HG03520 (cell line): ENCODE results near the gene DSG3.

Experiments
- ATAC-seq: cut with Tn5 transposase; IDR thresholded peaks from one replicate; pipeline ENCODE4 v1.9.1; 2021; ENCODE audit warnings: mild to moderate bottlenecking, moderate library complexity; ENCODE audit not compliant: unreplicated experiment

Gene DSG3

GRCh38 chr18:31512203-31512764 lies 64.7 kb downstream of the DSG3 start:
- ATAC-seq = no peak

GRCh38 chr18:31513189-31513935 lies 65.8 kb downstream of the DSG3 start:
- ATAC-seq = no peak

- no peak for ATAC-seq
Measured at GRCh38 chr18:31516437-31516836, 68.9 kb downstream of the DSG3 start.

GRCh38 chr18:31526374-31526773 lies 78.8 kb downstream of the DSG3 start:
- ATAC-seq = no peak
